HEK293 (cell line): Measurements from ENCODE around the gene ADCY7.

Source experiments
- ATF2 ChIP-seq: fragments of 450-650 bp; formaldehyde crosslinking; IDR thresholded peaks from 2 replicates; pipeline ENCODE4 v1.5.1; 2016; ENCODE audit warnings: missing biosample characterization, missing genetic modification characterization, low read depth
- CTCF ChIP-seq: fragments of 450-650 bp; formaldehyde crosslinking; IDR thresholded peaks from 2 replicates; pipeline ENCODE4 v1.5.1; 2016; ENCODE audit warnings: missing biosample characterization, missing genetic modification characterization
- RBAK ChIP-seq: fragments of 450-650 bp; formaldehyde crosslinking; IDR thresholded peaks from 2 replicates; pipeline ENCODE4 v1.5.1; 2016; ENCODE audit warnings: missing biosample characterization, missing genetic modification characterization
- SP3 ChIP-seq: fragments of 450-650 bp; formaldehyde crosslinking; IDR thresholded peaks from 2 replicates; pipeline ENCODE4 v1.5.1; 2016; ENCODE audit warnings: missing biosample characterization, missing genetic modification characterization
- ZBTB44 ChIP-seq: fragments of 450-650 bp; IDR thresholded peaks from 2 replicates; pipeline ENCODE4 v1.5.1; 2018; ENCODE audit warnings: missing biosample characterization, mild to moderate bottlenecking, missing genetic modification characterization
- ZNF23 ChIP-seq: fragments of 450-650 bp; formaldehyde crosslinking; IDR thresholded peaks from 2 replicates; pipeline ENCODE4 v1.5.1; 2016; ENCODE audit warnings: missing biosample characterization, missing genetic modification characterization, borderline replicate concordance
- ZNF529 ChIP-seq: fragments of 450-650 bp; formaldehyde crosslinking; IDR thresholded peaks from 2 replicates; pipeline ENCODE4 v1.5.1; 2017; ENCODE audit warnings: missing genetic modification characterization, missing biosample characterization; ENCODE audit not compliant: insufficient replicate concordance
- ZNF610 ChIP-seq: fragments of 450-650 bp; formaldehyde crosslinking; IDR thresholded peaks from 2 replicates; pipeline ENCODE4 v1.5.1; 2016; ENCODE audit warnings: missing biosample characterization, missing genetic modification characterization, borderline replicate concordance

GRCh38 chr16:50329446-50330189 is 63.3 kb downstream of the ADCY7 start:
- TF ChIP-seq CTCF (tag by site-specific recombination) (no peak), RBAK (tag by site-specific recombination) (no peak), ATF2 (tag by site-specific recombination) (no peak), ZNF610 (no peak), ZNF529 (tag by site-specific recombination) (no peak), SP3 (tag by site-specific recombination) (no peak), ZNF23 (tag by site-specific recombination) (no peak), ZBTB44 (no peak)
